ENCODE results near the gene SYP.

DNA sequence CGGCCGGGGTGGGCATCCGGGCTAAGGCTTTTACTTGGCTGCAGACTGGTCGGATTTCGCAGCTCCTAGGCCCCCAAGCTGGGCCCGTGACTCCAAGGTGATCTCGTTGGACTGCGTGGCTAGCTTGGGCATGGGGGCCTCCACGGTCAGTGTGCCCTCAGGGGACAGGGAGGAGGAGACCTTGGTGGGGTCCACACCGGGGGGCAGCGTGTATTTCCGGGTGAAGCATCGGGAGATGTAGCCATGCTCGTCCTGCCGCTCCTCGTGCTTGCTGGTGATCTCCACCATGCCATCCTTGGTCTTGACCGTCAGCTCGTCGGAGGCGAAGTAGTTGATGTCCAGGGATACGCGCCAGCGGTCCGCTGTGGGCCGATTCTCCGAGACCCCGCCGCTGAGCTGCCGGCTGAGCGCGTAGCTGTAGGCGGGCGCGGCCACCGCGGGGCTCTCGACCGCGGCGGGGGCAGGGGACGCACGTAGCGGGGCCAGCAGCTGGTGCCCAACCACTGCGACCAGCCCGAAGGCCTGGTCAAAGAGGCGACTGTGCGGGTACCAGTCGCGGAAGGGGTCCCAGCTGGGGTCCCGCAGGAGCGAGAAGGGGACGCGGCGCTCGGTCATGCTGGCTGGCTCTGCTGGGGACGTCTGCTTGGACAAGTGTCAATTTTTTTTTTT, 34.0 kb upstream of the SYP start:
- TF ChIP-seq, protein P1, sequence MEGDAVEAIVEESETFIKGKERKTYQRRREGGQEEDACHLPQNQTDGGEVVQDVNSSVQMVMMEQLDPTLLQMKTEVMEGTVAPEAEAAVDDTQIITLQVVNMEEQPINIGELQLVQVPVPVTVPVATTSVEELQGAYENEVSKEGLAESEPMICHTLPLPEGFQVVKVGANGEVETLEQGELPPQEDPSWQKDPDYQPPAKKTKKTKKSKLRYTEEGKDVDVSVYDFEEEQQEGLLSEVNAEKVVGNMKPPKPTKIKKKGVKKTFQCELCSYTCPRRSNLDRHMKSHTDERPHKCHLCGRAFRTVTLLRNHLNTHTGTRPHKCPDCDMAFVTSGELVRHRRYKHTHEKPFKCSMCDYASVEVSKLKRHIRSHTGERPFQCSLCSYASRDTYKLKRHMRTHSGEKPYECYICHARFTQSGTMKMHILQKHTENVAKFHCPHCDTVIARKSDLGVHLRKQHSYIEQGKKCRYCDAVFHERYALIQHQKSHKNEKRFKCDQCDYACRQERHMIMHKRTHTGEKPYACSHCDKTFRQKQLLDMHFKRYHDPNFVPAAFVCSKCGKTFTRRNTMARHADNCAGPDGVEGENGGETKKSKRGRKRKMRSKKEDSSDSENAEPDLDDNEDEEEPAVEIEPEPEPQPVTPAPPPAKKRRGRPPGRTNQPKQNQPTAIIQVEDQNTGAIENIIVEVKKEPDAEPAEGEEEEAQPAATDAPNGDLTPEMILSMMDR (IDR thresholded peaks at IDR 0.05) = no peak
- no peak for TF ChIP-seq ZFX (IDR thresholded peaks at IDR 0.05; ENCODE audit: borderline replicate concordance)
